ENCODE measurements around the gene CACNA1E.

CACNA1E gene

DNA sequence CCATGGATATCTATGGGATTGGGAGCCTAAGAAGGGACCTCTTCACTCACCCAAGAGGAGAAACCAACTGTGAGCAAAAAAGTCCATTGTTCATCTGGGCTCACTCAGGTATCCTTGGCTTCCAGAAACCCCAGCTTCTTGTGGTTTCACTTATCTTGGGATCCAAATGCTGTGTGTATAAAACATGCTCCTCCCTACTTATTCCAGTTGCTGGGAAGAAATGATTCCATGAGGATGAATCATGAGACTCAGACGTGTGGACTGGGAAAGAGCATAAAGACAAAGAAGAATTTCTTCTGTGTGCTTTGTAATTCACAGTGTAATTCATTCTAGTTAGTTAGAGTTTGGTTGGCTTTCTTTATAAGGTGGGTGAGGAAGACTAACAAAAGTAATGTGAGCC, 294.5 kb downstream of the CACNA1E start:
- DNase-seq = no peak

DNA sequence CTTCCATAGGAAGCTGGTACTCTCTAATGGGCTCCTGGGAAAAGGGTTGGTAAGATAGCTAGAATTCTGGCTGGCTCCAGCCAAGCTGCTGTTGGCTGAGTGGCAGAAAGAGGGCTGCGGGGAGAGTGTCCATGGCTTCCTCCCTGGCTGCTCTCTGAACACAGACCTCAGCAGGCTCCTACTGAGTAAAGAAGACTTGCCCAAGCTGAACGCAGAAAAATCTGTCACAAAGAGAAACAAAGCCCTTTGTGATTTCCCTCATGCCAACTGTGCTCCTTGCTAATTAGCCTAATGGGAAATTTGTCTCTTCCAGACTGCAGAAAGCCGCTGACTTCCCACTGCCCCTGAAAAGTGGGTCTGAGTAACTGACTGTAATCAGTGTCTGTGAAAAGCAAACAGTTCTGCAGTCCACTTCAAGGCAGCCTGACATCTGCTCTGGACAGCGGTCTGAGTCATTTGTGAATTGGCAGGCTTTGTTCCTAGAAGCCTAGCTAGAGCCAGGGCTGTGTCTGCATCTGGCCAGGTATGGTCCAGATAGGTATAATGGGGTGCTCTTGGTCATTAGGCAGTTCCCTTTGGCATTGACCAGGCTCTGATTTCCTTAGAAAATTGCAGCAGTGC, 295.4 kb downstream of the CACNA1E start:
- no peak for DNase-seq

DNA sequence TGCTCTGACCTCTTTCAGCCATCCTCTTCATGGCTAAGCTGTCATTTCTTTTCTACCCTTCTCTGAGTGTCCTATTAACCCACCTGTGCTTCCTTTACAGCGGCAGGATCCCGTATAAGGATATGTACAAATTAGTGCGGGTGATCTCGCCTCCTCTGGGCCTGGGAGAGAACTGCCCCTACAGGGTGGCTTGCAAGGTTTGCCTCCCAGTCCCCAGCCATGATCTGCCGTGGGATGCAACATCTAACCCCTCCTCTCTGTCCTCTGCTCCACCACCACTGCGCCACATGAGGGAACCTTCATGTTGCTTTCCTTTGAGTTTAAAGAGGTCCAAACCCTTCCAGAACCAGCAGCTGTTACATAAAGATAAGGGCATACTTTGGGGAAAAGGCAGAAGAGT, 296.0 kb downstream of the CACNA1E start:
- DNase-seq = no peak

DNA sequence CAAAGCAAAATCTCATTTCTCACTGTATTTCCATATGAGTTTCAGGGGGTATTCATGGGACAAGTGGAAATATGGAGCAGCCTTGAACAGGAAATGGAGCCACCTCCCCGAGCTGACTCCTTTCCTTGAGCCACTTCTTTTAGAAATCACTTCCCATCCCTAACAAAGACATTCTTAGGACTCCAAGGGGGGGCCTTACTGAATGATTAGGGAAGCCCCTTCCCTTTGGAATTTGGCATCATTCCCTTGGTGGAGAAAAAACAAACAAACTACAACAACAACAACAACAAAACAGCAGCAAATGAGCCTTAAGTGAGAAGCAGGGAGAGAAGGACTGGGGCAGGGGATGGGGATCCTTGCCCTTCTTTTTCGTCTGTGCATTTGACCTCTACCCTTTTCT, 299.9 kb downstream of the CACNA1E start:
- no peak for DNase-seq

DNA sequence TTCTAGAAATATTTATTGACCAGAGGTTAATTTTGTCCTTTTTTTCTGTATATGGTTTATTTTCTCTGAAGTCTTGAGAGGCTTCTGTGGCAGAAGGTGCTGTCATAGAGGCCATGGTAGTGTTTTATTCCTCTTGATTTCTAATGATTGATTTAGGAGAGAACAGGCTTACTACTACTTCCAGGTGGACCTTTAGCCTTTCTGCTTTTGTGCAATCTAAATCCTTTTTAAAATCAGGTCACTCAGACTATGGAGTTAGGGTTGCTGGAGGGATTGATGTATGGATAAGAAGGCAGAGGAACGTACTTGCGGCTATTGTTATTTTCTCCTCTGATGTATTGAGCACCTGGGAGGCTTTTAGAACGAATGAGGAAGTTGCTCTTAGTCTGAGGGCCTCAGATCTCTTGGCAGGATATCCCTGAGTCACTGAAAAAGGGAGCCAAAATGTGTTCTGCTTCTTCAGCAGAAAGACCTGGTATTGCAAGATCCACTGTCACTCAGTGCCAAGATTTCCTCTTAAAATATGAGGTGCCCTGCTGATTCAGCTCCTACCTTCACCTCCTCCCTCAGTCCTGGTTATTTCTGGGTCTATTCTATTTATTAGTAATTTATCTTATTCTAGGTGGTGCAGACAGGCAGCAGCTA, 300.8 kb downstream of the CACNA1E start:
- DNase-seq = peak in 1 of 3 donors; percentile 0

DNA sequence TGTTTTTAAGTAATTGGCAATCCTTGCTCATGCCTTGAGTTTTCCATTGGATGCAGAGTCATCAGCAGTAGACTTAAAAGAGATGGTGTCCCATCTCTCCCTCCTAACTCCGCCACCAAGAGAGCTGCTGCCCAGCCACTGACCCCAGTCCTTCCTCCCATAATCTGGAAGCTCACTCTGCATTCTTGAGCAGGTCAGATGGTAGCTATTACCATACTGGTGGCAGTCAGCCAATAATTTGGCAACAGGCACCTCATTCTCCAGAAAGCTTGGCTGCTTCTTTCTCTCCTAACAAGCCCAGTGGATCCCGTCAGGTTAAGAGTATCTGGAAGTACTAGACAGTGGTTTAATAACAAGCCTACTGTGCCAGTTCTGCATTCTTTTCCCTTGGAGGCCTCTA, 306.1 kb downstream of the CACNA1E start:
- DNase-seq = no peak

DNA sequence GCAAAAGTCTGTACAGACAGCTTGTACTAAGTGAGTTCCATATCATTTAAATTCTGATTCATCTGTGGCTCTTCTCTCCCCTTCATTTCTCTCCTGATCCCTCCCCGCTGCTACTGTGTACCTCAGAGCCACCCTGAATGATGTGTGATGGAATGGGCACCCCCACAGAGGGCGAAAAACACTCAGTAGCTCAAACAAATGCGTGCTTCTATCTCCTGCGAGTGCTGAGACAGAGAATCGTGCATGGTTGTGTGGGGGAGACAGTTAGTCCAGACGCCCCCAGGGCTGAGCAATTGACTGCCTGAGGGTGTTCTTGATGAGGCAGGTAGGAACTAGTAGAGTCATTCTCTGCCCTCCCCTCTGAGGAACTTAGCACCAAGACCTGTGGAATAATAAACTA, 308.4 kb downstream of the CACNA1E start:
- DNase-seq = no peak

DNA sequence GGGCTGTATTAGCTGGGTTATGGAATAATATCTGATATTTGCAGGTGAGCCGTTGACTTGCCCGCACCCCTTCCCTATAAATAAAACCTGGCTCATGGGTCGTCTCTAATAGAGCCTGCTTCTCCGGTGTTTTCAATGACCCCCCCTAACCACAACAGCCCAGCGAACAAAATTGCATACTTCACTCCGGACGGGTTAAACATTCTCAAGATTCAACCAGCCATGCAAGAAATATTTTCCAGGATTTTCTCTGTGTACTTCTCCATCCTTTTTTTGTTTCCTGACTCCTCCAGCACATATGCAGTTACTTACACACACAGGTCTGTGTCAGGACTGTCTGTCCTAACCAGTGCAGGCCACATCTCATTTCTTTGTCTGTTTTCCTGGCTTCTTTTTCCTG, 310.5 kb downstream of the CACNA1E start:
- DNase-seq = no peak

DNA sequence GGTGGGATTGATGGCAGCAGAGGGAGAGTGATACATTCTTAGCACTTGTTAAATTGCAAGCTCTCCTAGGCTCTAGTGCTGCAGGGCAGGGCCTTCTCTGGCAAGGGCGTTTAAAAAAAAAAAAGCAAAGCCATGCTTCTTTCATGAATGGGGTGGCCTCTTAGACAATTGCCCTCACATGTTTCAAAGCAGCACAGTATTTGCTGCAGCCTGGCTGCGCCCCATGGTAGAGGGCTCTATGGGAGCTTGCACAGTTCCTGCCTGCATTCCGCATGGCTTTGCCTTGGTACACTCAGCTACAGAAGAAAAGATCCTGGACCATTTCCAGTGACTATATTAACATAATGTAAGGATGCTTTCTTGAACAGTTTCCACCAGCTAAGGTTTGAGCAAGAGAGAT, 311.0 kb downstream of the CACNA1E start:
- DNase-seq = no peak

DNA sequence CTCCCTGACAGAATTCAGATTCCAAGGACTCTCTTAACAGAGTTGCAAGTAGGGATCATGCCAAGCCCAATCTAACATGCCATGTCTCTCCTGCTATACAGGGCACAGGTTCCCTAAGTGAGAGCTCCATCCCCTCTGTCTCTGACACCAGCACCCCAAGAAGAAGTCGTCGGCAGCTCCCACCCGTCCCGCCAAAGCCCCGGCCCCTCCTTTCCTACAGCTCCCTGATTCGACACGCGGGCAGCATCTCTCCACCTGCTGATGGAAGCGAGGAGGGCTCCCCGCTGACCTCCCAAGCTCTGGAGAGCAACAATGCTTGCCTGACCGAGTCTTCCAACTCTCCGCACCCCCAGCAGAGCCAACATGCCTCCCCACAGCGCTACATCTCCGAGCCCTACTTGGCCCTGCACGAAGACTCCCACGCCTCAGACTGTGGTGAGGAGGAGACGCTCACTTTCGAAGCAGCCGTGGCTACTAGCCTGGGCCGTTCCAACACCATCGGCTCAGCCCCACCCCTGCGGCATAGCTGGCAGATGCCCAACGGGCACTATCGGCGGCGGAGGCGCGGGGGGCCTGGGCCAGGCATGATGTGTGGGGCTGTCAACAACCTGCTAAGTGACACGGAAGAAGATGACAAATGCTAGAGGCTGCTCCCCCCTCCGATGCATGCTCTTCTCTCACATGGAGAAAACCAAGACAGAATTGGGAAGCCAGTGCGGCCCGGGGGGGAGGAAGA, 315.0 kb downstream of the CACNA1E start:
- DNase-seq = no peak

DNA sequence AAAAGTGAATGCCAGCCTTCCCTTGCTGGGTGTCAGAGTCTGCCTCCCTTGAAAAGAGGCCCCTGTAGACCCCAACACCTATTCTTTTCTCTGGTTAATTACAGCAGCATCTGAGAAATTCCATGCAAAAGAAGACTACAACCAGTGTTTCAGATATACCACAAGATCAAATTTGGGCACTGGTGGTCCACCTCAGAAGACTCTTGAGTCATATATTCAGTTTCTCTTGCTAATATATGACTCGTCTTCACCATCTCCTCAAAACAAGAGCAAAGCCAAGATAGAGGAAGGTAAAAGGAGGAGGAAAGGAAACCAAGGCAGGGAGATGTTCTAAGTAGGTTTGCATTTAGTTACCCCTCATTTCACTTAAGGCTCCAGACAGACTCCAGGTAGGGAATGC, 318.3 kb downstream of the CACNA1E start:
- no peak for DNase-seq

DNA sequence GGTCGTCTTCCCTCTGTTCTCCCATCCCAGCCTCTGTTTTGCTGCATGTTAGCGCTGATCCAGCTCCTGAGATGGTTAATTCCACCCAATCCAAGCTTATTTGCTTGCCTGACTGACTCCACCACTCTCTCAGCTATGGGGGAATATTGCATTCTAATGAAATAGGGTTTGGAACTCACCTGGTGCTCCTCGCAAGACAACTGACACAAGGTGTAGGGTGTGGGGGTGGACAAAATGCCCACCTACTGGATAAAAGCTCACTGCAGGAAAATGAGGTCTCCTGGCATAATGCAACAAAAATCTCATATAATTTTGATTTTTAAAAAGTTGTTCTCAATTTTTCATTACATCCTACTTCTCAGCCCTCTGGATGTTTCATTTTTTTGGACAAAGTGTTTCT, 319.1 kb downstream of the CACNA1E start:
- DNase-seq = no peak

DNA sequence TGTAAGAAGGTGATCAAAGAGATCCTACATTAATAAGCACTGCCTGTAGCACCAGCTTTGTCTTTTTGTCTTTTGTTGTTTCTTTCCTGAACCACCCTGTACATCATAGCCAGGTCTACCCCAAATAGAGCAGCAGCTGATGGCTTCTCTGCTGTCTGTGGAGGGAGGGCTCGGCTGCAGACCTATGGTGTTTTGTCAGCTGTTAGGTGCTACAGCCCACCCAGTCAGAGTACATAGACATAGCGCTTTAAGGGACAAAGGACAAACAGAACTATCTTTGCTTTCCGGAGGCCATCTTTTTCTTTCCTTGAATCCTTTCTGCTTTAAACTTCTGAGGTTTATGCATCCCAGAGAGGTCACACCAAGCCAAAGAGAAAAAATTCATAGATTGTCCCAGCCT, 320.1 kb downstream of the CACNA1E start:
- DNase-seq = no peak

DNA sequence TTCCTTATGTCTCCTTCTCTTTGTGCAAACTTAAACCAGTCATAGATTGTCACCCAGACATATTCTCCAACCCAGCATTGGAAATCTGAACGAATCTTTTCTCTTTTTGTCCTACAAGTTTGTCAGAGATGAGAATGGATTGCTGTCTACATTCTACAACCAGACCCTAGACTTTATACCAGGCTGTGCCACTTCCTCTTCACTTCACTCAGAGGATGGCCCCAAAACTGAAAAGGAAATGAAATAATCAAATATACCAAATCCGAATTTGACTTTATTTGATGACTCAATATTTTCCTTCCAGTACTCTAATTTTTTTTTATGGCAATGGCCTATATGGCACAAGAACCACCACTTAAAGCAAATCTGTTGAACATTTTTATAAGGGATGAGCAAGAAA, 321.7 kb downstream of the CACNA1E start:
- DNase-seq = no peak

DNA sequence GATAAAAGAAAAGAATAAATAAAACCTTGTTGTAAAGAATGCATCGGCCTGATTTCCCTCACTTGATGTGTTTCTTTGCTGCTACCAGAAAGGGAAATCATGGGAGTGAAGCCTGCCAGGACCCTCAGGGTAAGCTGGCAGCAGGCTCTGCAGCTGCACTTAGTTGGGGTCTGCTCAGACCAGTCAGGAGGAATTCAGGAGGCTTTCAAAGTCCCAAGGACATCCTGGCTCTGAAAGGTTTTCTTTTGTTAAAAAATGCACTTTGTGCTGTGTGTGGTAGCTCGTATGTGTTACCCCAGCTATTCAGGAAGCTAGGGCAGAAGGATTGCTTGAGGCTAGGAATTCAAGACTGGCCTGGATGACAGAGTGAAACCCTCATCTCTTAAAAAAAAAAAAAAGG, 323.4 kb downstream of the CACNA1E start:
- DNase-seq = no peak

DNA sequence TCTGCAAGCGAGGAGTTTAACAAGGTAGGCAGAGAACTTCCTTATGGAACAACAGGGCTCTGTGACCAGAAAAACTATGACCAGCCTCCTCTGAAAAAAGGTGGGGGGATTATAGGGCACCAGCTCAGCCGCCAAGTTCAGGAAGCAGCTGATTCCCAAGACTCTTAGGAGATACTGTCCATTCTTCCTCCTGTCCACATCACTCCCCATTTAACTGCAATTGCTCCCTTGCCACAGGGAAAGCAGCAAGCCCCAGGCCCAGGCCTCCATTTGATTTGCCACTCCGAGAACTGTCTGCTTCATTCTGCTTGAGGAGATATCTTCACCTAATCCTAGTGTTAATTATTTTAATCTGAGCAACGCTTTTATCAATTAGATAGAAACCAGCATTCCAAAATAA, 323.9 kb downstream of the CACNA1E start:
- no peak for DNase-seq

DNA sequence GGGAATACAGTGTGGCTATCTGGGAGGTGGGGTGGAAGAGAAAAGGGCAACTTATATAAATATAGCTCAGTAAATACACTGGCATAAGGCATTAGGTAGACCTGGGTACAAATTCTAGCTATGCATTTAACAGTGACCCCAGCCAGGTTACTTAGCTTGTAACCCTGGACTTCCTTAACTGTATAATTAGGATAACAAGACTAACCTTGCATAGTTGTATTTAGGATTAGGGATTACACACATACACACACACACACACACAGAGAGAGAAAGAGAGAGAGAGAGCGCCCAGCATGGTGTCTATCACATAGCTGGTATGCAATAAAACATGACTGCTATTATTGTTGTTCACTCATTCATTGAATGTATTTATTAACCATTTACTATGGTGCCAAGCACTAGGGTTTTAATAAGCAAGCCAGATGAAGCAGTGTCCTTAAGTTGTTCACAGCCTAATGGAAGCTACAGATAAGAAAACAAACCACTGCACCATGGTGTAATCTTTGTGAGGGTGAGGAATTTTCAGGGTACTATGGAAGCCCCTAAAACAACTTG, 326.8 kb downstream of the CACNA1E start:
- DNase-seq = no peak

DNA sequence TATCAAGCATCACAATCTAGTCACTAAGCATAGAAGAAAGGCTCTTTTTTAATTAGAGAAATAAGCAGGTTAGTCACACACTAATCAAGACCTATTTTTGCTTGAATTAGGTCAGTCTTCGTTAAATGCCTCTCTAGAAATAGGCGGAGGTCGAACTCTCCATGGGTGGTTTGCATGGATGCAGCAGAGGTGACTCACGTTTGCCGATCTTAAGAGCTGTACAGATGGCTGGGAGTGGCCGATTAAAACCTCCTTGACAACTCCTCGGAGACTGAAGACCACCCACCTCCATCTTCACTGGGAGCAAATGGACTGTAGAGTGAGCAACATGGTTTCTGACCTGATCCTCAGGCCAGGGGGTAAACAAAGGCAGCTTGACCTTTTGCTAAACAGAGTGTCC, 328.9 kb downstream of the CACNA1E start:
- DNase-seq = no peak

DNA sequence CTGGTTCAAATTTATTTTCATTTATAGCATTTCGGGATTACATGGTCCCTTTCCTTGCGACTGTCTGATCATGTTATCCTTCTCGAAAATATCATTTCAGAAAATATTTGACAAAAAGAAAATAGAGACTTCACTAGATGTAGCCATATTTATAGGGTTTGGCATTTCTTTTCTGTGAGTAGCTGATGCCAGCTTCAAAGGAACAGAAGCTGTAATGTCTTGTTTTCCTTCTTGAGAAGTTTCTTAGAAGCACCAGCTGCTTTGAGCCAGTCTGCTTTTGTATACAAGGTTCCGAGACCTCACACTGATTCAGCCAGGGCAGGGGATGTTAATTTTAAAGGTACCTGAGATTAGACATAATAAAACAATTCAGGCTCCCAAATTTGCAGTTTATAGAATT, 329.9 kb downstream of the CACNA1E start:
- DNase-seq = no peak

DNA sequence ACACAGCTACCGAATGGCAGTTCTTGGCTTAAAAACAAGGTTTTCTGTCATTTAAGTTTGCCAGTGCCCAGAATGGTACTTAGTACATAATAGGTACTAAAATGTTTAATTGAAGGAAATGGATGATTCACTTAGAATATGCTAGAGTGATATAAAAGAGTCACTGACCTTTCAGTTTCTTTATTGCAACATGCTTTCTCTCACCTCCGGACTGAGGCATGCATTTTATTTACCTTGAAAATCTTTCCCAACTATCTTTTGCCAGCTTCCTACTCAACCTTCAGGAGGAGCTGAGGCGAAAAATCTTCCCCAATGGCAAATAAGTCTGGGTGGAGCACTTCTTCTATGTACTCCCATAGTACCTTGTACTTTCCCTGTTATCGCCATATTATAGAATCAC, 333.3 kb downstream of the CACNA1E start:
- DNase-seq = no peak

DNA sequence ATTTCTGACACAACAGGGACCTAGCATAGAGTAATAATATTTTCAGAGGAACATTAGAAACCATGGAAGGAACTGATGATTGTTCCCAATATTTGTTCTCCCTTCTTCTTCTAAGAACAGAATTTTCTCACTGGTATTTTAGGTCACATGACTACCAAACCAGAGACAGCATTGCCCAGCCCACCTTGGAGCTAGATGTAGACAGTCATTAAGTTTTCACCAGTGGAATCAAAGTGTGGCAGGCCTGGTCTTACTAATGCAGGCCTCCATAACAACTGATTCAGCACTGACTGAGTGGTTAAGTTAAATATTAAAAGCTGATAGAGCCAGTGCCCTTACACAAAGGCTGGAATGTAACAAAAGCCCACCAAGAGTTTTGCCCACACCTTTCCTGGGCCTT, 333.8 kb downstream of the CACNA1E start:
- no peak for DNase-seq

DNA sequence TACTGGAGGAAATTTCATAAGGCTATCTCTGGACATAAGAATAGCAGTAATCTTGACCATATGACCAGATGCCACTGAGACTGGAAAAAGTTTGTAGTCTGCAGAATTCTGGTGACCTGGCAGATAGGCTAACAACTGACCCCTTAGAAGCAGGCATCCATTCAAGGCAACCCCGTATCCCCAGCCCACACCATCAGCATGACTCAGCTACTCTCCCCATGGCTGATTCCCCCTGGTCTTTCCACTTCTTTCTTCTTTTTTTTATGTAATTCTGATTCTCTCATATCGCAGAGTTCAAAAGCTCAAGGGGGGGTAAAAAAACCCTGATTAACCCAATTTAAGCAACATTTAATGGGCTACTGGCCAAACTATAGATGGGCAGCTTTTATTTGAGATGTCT, 335.1 kb downstream of the CACNA1E start:
- no peak for DNase-seq

DNA sequence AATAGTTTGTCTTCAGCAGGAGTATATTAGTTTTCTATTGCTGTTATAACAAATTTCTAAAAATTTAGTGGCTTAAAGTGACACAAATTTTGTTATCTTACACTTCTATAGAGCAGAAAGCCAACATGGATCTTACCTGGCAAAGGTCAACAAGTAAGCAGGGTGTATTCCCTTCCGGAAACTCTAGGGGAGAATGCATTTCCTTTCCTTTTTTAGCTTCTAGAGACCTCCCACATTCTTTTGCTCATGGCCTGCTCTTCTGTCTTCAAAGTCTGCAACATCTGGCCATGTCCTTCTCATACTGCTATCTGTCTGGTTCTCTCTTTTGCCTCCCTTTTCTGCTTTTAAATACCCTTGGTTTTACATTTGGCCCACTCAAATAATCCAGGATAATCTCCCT, 335.6 kb downstream of the CACNA1E start:
- DNase-seq = no peak

DNA sequence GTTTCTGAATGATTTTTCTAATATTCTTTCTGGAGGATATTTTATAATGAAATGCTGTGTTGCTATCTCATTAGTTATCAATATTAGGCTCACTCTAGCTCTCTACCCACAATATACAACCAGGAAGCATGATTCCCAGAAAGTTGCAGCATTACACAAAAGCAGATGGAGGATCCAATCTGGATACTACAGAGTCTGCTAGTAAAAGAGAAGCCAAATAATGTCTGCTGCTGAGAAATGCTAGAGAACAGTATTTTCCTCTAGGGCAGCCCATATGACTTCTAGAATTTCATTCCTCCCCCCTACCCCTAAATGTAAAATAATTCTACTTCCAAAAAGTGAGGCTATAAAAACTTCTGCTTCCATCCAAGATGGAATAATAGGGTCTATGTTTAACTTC, 338.4 kb downstream of the CACNA1E start:
- no peak for DNase-seq

All from suppressor macrophage treated with lipopolysaccharide for 1 hour (primary cell).